GM10248 (cell line): Measurements from ENCODE around the gene RIN1.
"Not testable (repeated sequence)": the region's sequence is repeated elsewhere in the genome, so short reads cannot be mapped to it uniquely, and the experiment has no call there.

Experiments used
- CTCF ChIA-PET: fragments of 300-600 bp; sonication (Branson Sonifier 250); formaldehyde crosslinking; extraction: SDS; loops from one replicate; lab custom pipeline; 2021; ENCODE audit warnings: antibody characterized with exemption; lab: Yijun Ruan, JAX
- POLR2A ChIA-PET: fragments of 350-650 bp; sonication (Branson Sonifier 250); formaldehyde crosslinking; extraction: SDS; loops from one replicate; lab custom pipeline; 2020; ENCODE audit warnings: antibody characterized with exemption; lab: Yijun Ruan, JAX
- DNase-seq: peaks from one replicate; pipeline ENCODE4 v3.0.0; 2012; ENCODE audit errors: extremely low spot score
- TF ChIP-seq, protein P1 (sequence below): IDR thresholded peaks from 2 replicates; pipeline ENCODE4 v1.5.1; 2012; ENCODE audit warnings: mild to moderate bottlenecking, low read depth; ENCODE audit errors: extremely low read depth, missing control alignments, control extremely low read depth

Gene RIN1, protein sequence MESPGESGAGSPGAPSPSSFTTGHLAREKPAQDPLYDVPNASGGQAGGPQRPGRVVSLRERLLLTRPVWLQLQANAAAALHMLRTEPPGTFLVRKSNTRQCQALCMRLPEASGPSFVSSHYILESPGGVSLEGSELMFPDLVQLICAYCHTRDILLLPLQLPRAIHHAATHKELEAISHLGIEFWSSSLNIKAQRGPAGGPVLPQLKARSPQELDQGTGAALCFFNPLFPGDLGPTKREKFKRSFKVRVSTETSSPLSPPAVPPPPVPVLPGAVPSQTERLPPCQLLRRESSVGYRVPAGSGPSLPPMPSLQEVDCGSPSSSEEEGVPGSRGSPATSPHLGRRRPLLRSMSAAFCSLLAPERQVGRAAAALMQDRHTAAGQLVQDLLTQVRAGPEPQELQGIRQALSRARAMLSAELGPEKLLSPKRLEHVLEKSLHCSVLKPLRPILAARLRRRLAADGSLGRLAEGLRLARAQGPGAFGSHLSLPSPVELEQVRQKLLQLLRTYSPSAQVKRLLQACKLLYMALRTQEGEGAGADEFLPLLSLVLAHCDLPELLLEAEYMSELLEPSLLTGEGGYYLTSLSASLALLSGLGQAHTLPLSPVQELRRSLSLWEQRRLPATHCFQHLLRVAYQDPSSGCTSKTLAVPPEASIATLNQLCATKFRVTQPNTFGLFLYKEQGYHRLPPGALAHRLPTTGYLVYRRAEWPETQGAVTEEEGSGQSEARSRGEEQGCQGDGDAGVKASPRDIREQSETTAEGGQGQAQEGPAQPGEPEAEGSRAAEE

DNA sequence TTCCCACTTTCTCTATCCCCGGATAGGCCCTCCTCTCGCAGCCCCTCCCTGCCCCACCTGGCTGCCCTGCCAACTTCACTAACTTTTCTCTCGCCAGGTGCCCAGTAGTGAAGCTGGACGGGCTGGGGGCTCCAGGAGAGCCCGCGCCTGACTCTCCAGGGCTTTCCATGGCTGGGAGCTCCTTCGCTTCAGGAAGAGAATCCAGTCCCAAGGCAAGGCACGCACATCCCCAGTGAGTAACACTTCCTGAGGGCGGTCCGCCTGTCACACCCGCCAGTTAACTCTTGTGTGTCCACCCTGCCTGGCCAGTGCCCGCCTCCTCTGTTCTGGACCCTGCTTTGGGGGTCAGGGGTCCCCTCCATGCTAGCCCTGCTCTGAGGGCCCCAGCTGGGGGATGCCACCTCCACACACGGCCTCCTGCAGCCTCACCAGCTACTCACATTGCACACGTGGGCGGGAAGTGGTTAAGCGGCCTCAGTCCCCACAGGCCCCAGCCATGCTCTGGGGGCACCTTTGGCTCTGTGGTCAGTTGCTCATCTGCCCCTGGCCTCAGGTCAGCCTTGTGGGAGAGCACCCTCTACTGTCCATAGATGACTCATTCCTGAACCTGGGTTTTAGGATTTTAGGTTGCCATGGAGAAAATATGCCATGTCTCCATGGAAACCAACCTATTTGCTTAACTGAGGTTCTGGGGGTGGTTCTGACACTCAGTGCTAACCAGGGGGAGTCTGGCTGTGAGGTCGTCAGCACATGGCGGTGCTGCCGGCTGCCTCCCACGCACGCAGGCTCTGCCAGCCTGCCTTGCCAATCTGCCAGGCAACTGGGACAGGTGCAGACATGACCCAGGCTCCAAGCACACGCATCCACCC, at the start of gene RIN1:
TSS of gene RIN1 (minus strand) at position 201 of the 869 bp plus-strand sequence. CDS start at position 169, 32 bp downstream.
- POLR2A ChIA-PET = interaction anchor here (0.5 to 0.6 kb wide), 2 partner anchors 286 to 490 kb away, joined by 3 read pairs; no protein-coding TSS in a partner anchor
- TF ChIP-seq, protein P1, sequence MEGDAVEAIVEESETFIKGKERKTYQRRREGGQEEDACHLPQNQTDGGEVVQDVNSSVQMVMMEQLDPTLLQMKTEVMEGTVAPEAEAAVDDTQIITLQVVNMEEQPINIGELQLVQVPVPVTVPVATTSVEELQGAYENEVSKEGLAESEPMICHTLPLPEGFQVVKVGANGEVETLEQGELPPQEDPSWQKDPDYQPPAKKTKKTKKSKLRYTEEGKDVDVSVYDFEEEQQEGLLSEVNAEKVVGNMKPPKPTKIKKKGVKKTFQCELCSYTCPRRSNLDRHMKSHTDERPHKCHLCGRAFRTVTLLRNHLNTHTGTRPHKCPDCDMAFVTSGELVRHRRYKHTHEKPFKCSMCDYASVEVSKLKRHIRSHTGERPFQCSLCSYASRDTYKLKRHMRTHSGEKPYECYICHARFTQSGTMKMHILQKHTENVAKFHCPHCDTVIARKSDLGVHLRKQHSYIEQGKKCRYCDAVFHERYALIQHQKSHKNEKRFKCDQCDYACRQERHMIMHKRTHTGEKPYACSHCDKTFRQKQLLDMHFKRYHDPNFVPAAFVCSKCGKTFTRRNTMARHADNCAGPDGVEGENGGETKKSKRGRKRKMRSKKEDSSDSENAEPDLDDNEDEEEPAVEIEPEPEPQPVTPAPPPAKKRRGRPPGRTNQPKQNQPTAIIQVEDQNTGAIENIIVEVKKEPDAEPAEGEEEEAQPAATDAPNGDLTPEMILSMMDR = peak; percentile 40
- DNase-seq = peak; percentile 80
- CTCF ChIA-PET = interaction anchor here (1.0 to 8.7 kb wide), 4 partner anchors 9 to 114 kb away, joined by 3 to 126 read pairs (median 12); partner anchors contain the start of gene BRMS1

DNA sequence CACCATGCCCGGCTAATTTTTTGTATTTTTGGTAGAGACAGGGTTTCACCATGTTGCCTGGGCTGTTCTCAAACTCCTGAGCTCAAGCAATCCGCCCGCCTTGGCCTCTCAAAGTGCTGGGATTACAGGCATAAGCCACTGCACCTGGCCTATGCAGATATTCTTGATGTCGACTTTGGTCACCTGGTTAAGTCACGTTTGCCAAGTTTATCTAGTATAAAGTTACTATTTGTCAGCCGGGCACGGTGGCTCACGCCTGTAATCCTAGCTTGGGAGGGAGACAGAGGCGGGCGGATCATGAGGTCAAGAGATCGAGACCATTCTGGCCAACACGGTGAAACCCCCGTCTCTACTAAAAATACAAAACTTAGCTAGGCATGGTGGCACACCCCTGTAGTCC, 48.1 kb upstream of the RIN1 start:
- DNase-seq, POLR2A ChIA-PET: not testable (repeated sequence)
- CTCF ChIA-PET = interaction anchor here (0.9 to 3.8 kb wide), 5 partner anchors 13 to 73 kb away, joined by 4 to 47 read pairs (median 24); partner anchors contain the start of gene SLC29A2

DNA sequence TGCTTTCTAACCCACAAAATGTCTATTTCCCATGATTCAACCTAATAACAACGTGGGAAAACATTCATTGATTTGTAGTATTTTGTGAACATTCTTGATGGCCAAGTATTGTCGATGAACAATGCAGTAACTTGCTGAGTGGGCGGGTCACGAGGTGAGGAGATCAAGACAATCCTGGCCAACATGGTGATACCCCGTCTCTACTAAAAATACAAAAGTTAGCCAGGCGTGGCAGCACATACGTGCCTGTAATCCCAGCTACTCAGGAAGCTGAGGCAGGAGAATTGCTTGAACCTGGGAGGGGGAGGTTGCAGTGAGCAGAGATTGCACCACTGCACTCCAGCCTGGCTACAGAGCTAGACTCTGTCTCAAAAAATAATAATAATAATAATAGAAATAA, 44.0 kb upstream of the RIN1 start:
- CTCF ChIA-PET = interaction anchor here (0.9 to 2.5 kb wide), 3 partner anchors 9 to 24 kb away, joined by 3 to 10 read pairs (median 6); no protein-coding TSS in a partner anchor

DNA sequence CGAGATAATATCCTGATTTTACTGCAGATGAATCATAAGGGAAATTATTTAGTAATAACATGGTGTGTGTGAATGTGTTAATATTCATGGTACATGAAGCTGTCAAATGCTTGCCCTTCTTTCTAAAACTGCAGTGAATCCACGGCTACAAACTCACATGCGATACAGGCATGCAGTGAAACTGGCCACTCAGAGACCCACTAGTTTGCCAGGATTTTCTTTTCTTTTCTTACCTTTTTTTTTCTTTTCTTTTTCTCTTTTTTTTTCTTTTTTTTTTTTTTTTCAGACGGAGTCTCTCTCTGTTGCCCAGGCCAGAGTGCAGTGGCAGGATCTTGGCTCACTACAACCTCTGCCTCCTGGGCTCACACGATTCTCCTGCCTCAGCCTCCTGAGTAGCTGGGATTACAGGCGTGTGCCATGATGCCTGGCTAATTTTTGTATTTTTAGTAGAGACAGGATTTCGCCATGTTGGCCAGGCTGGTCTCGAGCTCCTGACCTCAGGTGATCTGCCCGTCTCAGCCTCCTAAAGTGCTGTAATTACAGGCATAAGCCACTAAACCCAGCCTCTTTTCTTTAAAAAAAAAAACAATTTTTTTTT, 37.6 kb upstream of the RIN1 start:
- DNase-seq, POLR2A ChIA-PET: not testable (repeated sequence)
- CTCF ChIA-PET = interaction anchor here (1.1 to 5.6 kb wide), 4 partner anchors 11 to 62 kb away, joined by 3 to 38 read pairs (median 14); no protein-coding TSS in a partner anchor

More for the DNA sequence above, 44.0 kb upstream of the RIN1 start:
- POLR2A ChIA-PET, DNase-seq: not testable (repeated sequence)

DNA sequence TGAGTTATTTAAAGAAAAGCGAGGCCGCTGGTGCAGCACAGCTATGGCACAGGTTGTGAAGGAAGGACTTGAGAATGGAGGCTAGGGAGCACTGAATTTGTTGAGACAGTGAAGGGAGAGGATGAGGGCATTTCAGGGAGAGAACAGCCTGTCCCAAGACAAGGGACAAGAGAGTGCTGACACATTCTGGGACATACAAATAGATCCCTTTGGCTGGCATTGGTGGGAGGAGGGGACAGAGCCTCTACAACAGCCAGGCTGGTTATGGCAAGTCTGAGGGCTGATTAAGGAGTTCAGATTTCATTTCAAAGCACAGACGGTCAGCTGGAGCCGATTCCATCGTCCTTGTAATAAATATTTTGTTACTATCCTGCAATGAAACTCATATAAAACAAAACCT, 37.0 kb upstream of the RIN1 start:
- CTCF ChIA-PET = interaction anchor here (1.1 to 5.6 kb wide), 4 partner anchors 10 to 62 kb away, joined by 3 to 38 read pairs (median 14); no protein-coding TSS in a partner anchor
- no peak for DNase-seq
- TF ChIP-seq, protein P1 = no peak
- POLR2A ChIA-PET = no interaction called here

DNA sequence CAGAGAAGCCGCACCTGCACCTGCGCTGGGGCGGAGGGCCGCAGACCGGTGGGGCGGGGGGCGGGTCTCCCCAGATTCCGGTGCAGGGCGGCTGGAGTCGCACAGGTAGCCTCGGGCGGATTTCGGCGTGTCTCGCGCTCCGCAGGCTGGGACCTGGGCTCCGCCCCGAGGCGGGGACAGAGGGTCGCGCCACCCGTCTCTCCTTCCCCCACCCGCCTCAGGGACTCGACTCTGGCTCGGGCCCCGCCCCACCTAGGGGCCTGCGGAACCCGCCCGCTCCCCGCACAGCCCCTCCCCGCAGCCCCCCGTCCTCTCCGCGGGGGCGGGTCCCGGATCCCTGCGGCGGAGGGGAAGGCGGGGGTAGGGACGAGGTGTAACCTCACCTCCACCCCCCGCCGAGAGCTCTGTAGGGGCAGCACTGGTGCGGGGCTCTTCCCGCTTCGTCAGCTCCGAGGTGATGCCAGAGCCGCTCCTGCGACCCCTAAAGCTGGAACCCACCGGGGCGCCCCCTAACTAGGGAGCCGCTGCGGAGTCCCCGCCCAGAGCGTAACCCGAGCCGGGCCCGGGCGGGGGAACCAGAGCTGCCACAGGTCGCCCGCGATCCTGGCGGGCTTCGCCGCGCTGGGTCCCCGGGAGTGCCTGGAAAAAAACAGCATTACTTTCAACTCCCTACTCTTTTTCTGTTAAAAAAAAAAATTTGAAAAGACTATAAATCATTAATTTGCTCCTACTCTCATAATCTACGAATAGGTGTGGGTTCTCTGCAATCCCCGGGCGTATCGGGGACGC, 35.6 kb upstream of the RIN1 start, which contains the start of gene SLC29A2:
TSS of gene SLC29A2 (minus strand) at position 134 of the 789 bp plus-strand sequence. CDS start 169 bp downstream, outside the sequence.
- POLR2A ChIA-PET = interaction anchor here (0.5 kb wide), 1 partner anchor 372 kb away, joined by 5 read pairs; no protein-coding TSS in a partner anchor
- CTCF ChIA-PET = interaction anchor here (1.0 to 5.6 kb wide), 5 partner anchors 9 to 62 kb away, joined by 3 to 38 read pairs (median 11); no protein-coding TSS in a partner anchor

More for the DNA sequence above, 35.6 kb upstream of the RIN1 start, which contains the start of gene SLC29A2:
- TF ChIP-seq, protein P1 = no peak
- peak; percentile 92 for DNase-seq
